GM18868 (cell line): ENCODE results near the gene PLEKHH1.

Source experiments
- ATAC-seq: cut with Tn5 transposase; IDR thresholded peaks from one replicate; pipeline ENCODE4 v1.9.1; 2021; ENCODE audit warnings: mild to moderate bottlenecking, moderate library complexity; ENCODE audit not compliant: unreplicated experiment

Gene PLEKHH1

DNA sequence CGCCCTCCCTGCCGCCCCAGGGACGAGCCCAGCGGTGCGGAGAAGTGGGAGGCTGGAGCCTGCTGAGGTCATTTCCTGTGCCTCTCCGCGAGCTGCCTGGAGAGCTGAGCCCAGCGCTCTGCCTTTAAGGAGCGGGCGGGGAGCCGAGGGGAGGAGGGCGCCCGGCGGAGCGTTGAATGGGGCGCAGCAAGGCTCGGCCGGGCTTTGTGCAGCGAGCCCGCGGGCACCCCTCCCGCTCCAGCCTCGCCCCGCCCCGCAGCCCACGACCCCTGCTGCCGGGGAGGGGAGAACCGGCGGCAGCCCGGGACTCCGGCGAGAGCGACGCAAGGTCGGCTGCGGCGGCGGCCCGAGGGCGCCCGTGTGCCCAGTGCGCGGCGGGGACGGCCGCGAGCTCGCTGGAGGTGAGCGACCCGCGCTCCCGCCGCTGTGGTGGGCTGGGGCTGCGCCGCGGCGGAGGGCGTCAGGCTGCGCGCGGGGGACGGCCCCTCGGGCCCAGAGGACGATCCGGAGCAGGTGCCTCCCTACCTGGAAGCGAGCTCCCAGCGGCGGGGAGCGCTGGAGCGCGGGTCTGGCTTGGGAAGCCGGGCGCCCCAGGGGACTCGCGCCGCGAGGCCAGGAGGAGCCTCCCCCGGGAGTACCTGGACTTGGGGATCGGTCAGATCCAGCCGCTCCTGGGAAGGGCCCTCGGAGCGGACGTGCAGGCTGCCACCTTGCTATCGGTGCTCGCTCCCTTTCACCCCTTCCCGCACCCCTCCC lies at the start of gene PLEKHH1:
PLEKHH1 (plus strand) TSS at position 293 of the 756 bp plus-strand sequence. CDS start 8,578 bp downstream, outside the sequence.
- peak; percentile 70 for ATAC-seq

- no peak for ATAC-seq
Observed at GRCh38 chr14:67483579-67484285, 49.4 kb upstream of the PLEKHH1 start.

DNA sequence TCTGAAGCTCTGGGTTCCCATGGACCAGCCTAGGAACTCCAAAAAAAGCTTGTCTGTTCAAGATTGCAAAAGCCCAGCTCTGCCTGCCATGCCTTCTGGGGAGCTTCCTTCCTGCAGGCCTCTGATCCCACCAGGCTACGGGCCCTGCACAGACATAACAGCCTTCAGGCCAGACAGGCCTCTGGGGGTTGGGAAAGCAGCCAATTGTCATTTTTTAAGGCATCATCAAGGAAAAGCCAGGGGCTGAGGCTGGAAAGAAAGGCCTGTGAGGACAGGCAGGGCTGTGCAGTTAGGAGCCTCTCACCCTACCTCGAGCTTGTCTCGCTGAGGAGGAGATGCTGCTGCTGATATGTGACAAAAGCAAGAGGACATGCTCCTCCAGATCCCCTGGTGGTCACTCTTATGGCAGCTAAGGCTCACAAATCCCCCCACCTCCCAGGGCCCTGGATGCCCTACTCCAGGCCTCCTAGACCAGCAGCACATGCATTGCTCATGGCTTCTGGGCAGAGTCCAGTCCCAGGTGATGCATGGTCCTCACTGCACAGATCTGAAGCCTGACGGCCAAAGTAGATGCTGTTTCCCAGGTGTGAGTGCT lies 47.5 kb upstream of the PLEKHH1 start:
- ATAC-seq: no peak

DNA sequence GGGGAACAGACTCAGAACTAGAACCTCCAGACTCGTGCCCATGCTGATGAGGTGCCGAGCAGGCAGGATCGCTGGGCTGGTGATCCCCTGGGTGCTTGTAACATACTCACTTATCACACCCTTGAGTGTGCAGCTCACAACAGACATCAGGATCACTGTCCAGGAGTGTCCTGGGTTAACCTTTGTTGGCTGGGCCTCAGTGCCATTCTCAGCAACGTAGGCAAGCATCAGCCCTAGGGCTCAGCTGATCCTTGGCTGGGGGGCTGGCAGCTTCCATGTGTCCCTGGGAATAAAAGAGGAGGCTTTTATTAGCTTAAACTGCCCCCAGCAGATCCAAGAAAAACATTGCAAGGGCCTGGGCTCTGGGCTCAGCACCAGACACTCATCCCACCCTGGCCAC lies 46.2 kb upstream of the PLEKHH1 start:
- ATAC-seq: no peak

DNA sequence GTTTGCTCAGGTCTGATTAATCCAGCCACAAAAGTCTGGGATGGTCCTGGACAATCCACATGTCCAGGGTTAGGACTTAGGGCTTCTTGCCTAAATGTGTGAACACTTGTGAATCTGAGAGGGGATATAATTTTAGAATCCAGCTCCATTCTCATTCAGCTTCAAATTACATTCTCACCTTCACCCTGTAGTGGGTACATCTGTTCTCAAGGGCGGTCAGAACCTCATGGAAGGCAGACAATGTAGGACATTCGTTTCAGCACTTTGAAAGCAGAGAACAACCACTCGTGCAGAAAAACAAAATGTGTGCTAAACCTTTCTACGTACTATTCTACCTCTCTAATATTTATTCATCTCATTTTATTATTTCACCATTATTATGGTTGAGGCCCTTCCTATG lies 45.8 kb upstream of the PLEKHH1 start:
- ATAC-seq: no peak

GRCh38 chr14:67487937-67488893 lies 44.9 kb upstream of the PLEKHH1 start, which contains the start of gene TMEM229B:
Gene TMEM229B, minus strand, starts transcription at chr14:67488721. Its CDS starts 14,798 bp downstream, at chr14:67473923.
- peak; percentile 87 for ATAC-seq

DNA sequence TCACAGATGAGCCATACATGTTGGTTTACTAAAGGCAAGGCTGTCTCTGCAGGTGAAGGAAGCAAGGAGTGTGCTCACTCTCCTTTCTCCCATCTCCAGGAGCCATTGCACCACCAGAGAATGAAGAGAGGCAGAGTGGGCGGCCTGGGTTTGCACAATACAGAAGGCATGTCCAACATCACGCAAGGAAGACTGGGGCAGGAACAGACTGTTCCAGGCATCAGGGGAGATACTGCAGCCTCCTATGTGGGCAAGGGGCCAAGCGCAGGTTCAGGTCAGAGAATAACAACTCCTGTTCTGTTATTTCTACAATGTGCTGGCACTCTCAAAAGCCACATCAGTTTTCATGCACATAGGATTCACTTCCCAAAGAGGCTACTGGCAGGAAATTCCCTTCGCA lies 42.9 kb upstream of the PLEKHH1 start:
- no peak for ATAC-seq

GRCh38 chr14:67491285-67491684 lies 41.8 kb upstream of the PLEKHH1 start:
- no peak for ATAC-seq

DNA sequence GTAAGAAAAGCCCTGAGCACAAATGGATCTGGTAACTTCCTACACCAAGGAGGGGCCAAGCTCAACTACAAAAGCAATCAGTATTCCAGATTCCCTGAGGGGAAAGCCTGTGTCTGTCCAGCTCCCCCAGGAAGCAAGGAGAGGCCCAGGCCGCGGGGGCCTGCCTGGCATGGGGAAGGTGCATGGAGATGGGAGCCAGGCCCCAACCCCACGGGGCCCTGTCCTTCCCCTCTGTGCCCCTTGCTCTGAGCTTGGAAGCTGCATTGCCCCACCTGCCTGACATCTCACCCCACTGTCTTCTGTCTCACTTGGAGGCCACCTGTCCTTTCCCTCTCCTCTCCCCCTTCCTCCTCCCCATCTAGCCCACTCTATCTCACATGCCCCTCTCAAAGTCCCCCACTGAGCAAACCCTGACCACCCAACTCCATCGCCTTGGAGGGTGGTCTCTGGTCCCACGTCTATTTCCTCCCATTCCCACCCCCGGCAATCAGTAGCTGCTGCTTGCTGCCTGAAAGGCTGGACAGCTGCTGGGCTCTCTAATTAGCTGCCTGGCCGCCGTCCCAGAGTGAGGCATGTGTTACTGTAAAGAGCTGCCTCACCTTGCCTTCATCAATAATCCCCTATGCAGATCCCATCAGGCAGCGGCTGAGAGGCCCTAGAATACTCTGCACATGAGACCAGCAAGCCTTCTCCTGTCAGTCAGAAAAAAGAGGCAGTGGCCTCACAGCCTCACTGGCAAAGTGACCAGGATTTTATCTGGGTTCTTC lies 41.2 kb upstream of the PLEKHH1 start:
- ATAC-seq: no peak

DNA sequence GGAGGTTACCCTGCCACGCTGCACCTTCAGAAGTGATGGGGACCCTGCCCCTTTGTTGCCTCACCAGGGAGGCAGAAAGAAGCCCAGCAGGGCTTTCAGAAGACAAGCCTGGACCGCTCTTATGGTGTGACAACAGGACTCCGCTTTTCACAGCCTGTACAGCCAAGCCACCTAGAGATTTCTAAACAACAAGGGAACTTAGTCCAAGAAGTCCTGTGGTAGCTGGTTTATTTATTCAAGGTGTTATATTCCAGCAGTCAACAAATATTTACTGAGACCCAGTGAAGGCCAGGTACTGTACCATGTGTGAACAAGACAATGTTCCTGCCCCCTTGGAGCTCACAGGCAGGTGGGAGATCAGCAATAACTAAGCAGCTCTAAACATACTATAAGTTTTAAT lies 40.6 kb upstream of the PLEKHH1 start:
- no peak for ATAC-seq

DNA sequence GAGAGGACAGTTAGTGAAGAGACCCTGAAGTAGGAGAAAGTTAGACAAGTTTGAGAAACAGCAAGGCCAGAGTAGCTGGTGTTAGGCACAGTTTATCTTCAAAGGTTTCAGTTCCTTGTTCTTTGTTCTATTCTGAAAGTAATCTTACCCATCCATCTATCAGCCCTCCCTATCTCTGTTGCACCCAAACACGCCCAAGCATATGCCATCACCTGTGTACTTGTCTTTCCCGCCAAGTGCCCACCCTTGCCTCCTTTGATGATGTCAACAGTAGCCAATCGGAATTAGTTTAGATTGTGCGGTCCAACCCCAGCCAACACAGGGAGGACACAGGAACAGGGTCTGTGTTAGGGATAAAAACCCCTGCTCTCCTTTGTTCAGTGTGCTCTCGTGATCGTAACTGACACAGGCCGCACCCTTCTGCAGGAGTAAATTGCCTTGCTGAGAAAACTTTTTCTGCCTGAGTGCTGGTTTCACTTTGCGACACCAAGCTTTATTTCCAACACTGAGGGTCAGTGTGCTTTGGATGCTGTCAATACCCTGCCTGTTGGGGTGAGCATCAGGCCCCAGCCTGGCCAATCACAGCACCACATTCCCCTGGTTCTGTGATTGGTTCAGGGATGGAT lies 39.9 kb upstream of the PLEKHH1 start:
- peak; percentile 40 for ATAC-seq

DNA sequence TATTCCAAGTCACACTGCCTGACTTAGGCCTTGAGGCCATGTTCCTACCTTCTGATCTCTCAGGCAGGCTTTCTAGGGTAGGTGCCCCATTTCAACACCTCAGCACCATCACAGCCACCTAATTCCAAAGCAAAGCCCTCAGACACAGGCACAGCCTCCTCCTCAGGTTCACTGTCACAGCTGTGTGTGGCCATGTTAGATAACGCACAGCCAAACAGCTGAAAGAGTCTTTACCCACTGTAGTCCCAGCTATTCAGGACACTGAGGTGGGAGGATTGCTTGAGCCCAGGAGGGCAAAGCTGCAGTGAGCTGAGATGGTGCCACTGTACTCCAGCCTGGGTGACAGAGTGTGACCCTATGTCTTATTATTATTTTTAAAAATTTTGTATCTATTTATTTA lies 37.3 kb upstream of the PLEKHH1 start:
- no peak for ATAC-seq

- no peak for ATAC-seq
Observed at GRCh38 chr14:67497216-67497615, 35.9 kb upstream of the PLEKHH1 start.

GRCh38 chr14:67497716-67498115 lies 35.4 kb upstream of the PLEKHH1 start:
- no peak for ATAC-seq

GRCh38 chr14:67500981-67501380 lies 32.1 kb upstream of the PLEKHH1 start:
- ATAC-seq: no peak

GRCh38 chr14:67501670-67502069 lies 31.4 kb upstream of the PLEKHH1 start:
- ATAC-seq: no peak

DNA sequence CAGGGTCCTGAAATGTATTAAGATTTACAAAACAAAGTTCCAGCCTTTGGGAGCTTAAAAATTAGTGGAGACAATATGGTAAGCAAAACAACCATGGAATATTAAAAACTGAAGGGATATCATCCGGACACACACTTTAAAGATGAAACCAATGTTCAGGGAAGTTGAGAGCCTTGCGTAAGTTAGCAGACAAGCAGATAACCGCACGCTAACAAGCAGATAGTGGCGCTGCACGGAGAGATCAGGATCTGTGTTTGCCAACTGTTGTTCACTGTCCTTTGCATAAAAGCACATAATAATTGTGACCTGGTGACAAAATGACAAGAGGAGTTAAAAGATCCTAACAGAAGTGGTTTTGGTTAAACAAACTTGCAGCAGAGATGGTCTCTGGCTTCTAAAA lies 30.2 kb upstream of the PLEKHH1 start:
- ATAC-seq: no peak

GRCh38 chr14:67503331-67503730 lies 29.8 kb upstream of the PLEKHH1 start:
- ATAC-seq: no peak

GRCh38 chr14:67505254-67505653 lies 27.8 kb upstream of the PLEKHH1 start:
- ATAC-seq: no peak

DNA sequence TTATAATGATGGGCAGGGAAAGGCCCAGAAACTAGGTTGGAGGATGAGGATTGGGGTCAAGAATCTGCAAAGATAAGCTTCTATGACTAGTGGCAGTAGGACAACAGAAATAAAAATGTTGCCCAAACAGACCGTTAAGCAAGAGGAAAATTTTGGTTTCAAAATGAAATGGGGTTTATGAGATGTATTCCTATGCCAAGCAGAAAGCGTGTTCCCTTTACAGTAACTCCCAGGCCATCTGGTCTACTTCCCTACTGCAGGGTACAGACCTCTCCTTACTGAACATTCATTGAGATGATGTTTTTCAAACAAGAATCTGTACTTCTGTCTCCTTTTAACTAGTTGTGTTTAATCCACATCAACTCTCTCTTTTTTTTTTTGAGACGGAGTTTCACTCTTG lies 24.1 kb upstream of the PLEKHH1 start:
- no peak for ATAC-seq
